MM.1S (cell line): ENCODE results near the gene TRAF1.
A peak's percentile ranks its signal among the peaks of the same experiment; 100 is the strongest.

ENCODE experiments used
- DNase-seq: peaks from one replicate; pipeline ENCODE4 v3.0.0-alpha.2; 2015
- H2AFZ ChIP-seq: fragments of 300-600 bp; sonication (generic); 2 replicates; pipeline ENCODE4 v1.6.0; 2016; ENCODE audit warnings: antibody characterized with exemption, low read length
- H3F3A ChIP-seq: fragments of 300-600 bp; sonication (generic); 2 replicates; pipeline ENCODE4 v1.6.1; 2016; ENCODE audit warnings: mild to moderate bottlenecking, antibody characterized with exemption, low read length, moderate library complexity, mixed read lengths; ENCODE audit not compliant: insufficient read depth
- H3K27ac ChIP-seq: fragments of 300-600 bp; sonication (generic); 2 replicates; pipeline ENCODE4 v1.5.1; 2016; ENCODE audit warnings: mild to moderate bottlenecking, low read length
- H3K27me3 ChIP-seq: fragments of 300-600 bp; sonication (generic); replicated peaks from 2 replicates; pipeline ENCODE4 v1.6.0; 2016; ENCODE audit warnings: low read length; ENCODE audit not compliant: insufficient read depth
- H3K36me3 ChIP-seq: fragments of 300-600 bp; sonication (generic); replicated peaks from 2 replicates; pipeline ENCODE4 v1.6.1; 2016; ENCODE audit warnings: mild to moderate bottlenecking, low read length, mixed read lengths; ENCODE audit not compliant: insufficient read depth
- H3K4me1 ChIP-seq: fragments of 300-600 bp; sonication (generic); 2 replicates; pipeline ENCODE4 v1.6.1; 2016; ENCODE audit warnings: low read length, mixed read lengths
- H3K4me2 ChIP-seq: fragments of 300-600 bp; sonication (generic); 2 replicates; pipeline ENCODE4 v1.6.0; 2016; ENCODE audit warnings: low read depth, low read length
- H3K4me3 ChIP-seq: fragments of 300-600 bp; sonication (generic); 2 replicates; pipeline ENCODE4 v1.5.1; 2016; ENCODE audit warnings: low read length, mixed read lengths
- H3K79me2 ChIP-seq: fragments of 300-600 bp; sonication (generic); 2 replicates; pipeline ENCODE4 v1.6.1; 2016; ENCODE audit warnings: mixed run types, low read length, mixed read lengths
- H3K9ac ChIP-seq: fragments of 300-600 bp; sonication (generic); 2 replicates; pipeline ENCODE4 v1.6.1; 2016; ENCODE audit warnings: low read length, mixed read lengths
- H3K9me2 ChIP-seq: fragments of 300-600 bp; sonication (generic); replicated peaks from 2 replicates; pipeline ENCODE4 v1.6.1; 2016; ENCODE audit warnings: mild to moderate bottlenecking, low read length, mixed read lengths; ENCODE audit not compliant: insufficient read depth
- H3K9me3 ChIP-seq: fragments of 300-600 bp; sonication (generic); replicated peaks from 2 replicates; pipeline ENCODE4 v1.6.1; 2016; ENCODE audit warnings: mild to moderate bottlenecking, low read length, mixed read lengths; ENCODE audit not compliant: insufficient read depth
- H4K20me1 ChIP-seq: fragments of 300-600 bp; sonication (generic); 2 replicates; pipeline ENCODE4 v1.6.1; 2016; ENCODE audit warnings: mild to moderate bottlenecking, low read length, moderate library complexity, mixed read lengths; ENCODE audit not compliant: insufficient read depth
- EZH2 ChIP-seq: fragments of 300-600 bp; sonication (generic); optimal IDR thresholded peaks from 2 replicates; pipeline ENCODE3; 2017; ENCODE audit warnings: low read depth, mild to moderate bottlenecking, antibody characterized with exemption, low read length, mixed read lengths
- EZH2phosphoT487 ChIP-seq: fragments of 300-600 bp; sonication (generic); IDR thresholded peaks from 2 replicates; pipeline ENCODE4 v1.6.1; 2018; ENCODE audit warnings: antibody characterized with exemption, low read length
- TF ChIP-seq, protein P1 (sequence below): fragments of 300-600 bp; sonication (generic); IDR thresholded peaks from 2 replicates; pipeline ENCODE4 v1.5.1; 2016; ENCODE audit warnings: antibody characterized with exemption, low read length, mixed read lengths

The TRAF1 gene

DNA sequence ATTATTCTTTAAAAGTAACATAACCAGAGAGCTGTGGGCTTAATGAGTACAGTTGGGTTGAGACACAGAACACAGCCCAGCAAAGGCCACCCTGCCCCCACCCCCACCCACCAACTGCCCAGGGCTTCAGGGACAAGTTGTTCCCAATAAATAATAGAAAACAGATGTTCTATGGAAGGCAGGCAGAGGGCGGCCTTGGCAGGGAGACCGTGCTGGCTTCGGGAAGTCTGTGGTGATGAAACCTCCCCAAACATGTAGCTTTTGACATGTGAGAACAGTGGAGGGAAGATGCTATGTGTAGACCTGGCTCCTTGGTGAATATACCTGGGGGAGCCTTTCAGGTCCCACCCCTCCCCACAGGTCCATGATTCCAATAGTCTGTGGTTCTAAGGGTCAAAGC lies 10.0 kb downstream of the TRAF1 start:
- H3K4me3 ChIP-seq = no peak overlapping the region
- no peak for DNase-seq
- no peaks in the 10 kb centered on the region for H4K20me1 ChIP-seq
- no peaks in the 10 kb centered on the region for H3K4me1 ChIP-seq
- no peaks in the 10 kb centered on the region for H3K27me3 ChIP-seq
- H3K9me3 ChIP-seq = no peaks in the 10 kb centered on the region
- H3K27ac ChIP-seq = no peak overlapping the region
- H3K36me3 ChIP-seq = no peaks in the 10 kb centered on the region
- H3K9ac ChIP-seq = no peak overlapping the region
- H2AFZ ChIP-seq = no peak overlapping the region
- no peak overlapping the region for H3K4me2 ChIP-seq
- H3K79me2 ChIP-seq = no peaks in the 10 kb centered on the region
- TF ChIP-seq, protein P1, sequence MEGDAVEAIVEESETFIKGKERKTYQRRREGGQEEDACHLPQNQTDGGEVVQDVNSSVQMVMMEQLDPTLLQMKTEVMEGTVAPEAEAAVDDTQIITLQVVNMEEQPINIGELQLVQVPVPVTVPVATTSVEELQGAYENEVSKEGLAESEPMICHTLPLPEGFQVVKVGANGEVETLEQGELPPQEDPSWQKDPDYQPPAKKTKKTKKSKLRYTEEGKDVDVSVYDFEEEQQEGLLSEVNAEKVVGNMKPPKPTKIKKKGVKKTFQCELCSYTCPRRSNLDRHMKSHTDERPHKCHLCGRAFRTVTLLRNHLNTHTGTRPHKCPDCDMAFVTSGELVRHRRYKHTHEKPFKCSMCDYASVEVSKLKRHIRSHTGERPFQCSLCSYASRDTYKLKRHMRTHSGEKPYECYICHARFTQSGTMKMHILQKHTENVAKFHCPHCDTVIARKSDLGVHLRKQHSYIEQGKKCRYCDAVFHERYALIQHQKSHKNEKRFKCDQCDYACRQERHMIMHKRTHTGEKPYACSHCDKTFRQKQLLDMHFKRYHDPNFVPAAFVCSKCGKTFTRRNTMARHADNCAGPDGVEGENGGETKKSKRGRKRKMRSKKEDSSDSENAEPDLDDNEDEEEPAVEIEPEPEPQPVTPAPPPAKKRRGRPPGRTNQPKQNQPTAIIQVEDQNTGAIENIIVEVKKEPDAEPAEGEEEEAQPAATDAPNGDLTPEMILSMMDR = no peak
- TF ChIP-seq EZH2phosphoT487 = no peak
- TF ChIP-seq EZH2 = no peak
- H3F3A ChIP-seq = no peaks in the 10 kb centered on the region
- H3K9me2 ChIP-seq = no peaks in the 10 kb centered on the region

GRCh38 chr9:120915854-120916470 lies 10.6 kb downstream of the TRAF1 start:
- Histone ChIP-seq H3K4me3 (no peak overlapping the region), H3K9ac (no peak overlapping the region), H3F3A (no peaks in the 10 kb centered on the region), H3K9me3 (no peaks in the 10 kb centered on the region), H3K27me3 (no peaks in the 10 kb centered on the region), H3K79me2 (no peaks in the 10 kb centered on the region), H2AFZ (no peak overlapping the region), H3K9me2 (no peaks in the 10 kb centered on the region), H3K27ac (no peak overlapping the region), H3K4me1 (no peaks in the 10 kb centered on the region), H4K20me1 (no peaks in the 10 kb centered on the region), H3K4me2 (no peak overlapping the region), H3K36me3 (no peaks in the 10 kb centered on the region)
- TF ChIP-seq EZH2phosphoT487 (no peak), EZH2 (no peak)
- TF ChIP-seq, protein P1 = no peak
- DNase-seq = peak; percentile 5

DNA sequence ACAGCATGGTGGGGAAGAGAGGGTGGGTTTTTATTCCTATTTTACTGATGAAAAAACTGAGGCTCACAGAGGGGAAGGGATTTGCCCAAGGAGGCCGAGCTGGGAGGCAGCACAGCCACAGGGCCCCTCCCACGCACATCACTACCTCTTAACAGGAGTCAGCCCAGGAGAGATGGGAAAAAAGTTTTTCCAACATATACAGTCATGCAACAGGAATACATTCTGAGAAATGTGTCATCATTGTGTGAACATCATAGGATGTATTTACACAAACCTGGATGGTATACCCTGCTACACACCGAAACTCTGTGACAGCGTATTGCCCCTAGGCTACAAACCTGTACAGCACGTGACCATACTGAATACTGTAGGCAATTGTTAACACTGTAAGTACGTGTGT lies 11.6 kb downstream of the TRAF1 start:
- no peak for DNase-seq
- H3K36me3 ChIP-seq = no peaks in the 10 kb centered on the region
- H3K9ac ChIP-seq = no peak overlapping the region
- no peaks in the 10 kb centered on the region for H3F3A ChIP-seq
- no peak overlapping the region for H3K4me2 ChIP-seq
- no peaks in the 10 kb centered on the region for H3K9me2 ChIP-seq
- H3K4me3 ChIP-seq = no peak overlapping the region
- no peaks in the 10 kb centered on the region for H4K20me1 ChIP-seq
- no peaks in the 10 kb centered on the region for H3K79me2 ChIP-seq
- no peaks in the 10 kb centered on the region for H3K4me1 ChIP-seq
- no peaks in the 10 kb centered on the region for H3K27me3 ChIP-seq
- H3K27ac ChIP-seq = no peak overlapping the region
- no peak for TF ChIP-seq EZH2
- TF ChIP-seq EZH2phosphoT487 = no peak
- TF ChIP-seq, protein P1 = no peak
- H2AFZ ChIP-seq = no peak overlapping the region
- no peaks in the 10 kb centered on the region for H3K9me3 ChIP-seq
